NCI-H69 (cell line): ENCODE data around the gene ALOX5.

Experiments
- DNase-seq: peaks from one replicate; lab custom pipeline; 2025; lab: John Stamatoyannopoulos, UW

ALOX5 gene

DNA sequence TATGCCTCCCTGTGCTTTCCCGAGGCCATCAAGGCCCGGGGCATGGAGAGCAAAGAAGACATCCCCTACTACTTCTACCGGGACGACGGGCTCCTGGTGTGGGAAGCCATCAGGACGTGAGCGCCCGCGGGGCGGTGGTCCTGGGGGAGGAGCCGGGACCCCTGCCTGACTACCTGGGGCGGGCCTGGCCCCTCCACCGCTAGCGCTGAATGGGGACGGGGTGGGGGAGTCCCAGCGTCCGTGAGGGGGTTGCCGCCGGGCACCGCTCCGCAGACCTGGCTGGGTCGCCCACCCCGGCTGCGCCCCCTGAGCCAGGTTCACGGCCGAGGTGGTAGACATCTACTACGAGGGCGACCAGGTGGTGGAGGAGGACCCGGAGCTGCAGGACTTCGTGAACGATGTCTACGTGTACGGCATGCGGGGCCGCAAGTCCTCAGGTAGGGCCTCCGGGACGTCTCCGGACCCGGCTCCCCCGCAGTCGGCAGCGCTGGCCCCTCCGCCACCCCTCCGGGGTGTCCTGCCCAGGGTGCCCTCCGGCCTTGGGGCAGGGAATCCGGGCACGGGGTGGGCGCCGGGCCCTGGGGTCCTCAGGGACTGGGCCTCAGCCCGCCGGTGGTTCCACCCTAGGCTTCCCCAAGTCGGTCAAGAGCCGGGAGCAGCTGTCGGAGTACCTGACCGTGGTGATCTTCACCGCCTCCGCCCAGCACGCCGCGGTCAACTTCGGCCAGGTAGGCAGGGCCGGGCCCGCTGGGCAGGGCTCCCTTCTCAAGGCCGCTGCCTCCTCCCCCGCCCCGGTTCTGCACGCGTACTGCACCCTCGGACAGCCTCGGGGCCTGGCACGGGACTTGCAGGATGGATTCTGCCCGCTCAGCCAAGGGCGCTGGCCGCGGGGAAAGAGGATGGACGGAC, 69.3 kb downstream of the ALOX5 start:
- DNase-seq = no peak

- DNase-seq = no peak
These were observed 70.0 kb downstream of the ALOX5 start for GRCh38 chr10:45444022-45444421.

GRCh38 chr10:45444976-45445898, 71.2 kb downstream of the ALOX5 start:
- DNase-seq = no peak

GRCh38 chr10:45446858-45447257, 72.8 kb downstream of the ALOX5 start:
- no peak for DNase-seq

- no peak for DNase-seq
These were observed 73.4 kb downstream of the ALOX5 start for GRCh38 chr10:45447416-45447815.

GRCh38 chr10:45450866-45451265, 76.8 kb downstream of the ALOX5 start:
- no peak for DNase-seq

GRCh38 chr10:45451407-45451806, 77.4 kb downstream of the ALOX5 start:
- no peak for DNase-seq

GRCh38 chr10:45452268-45452667, 78.3 kb downstream of the ALOX5 start:
- DNase-seq = no peak

GRCh38 chr10:45452743-45453452, 78.9 kb downstream of the ALOX5 start:
- DNase-seq = no peak

GRCh38 chr10:45453639-45454255, 79.7 kb downstream of the ALOX5 start:
- DNase-seq = no peak

GRCh38 chr10:45454262-45454661, 80.2 kb downstream of the ALOX5 start:
- DNase-seq = no peak

- no peak for DNase-seq
These were observed 80.8 kb downstream of the ALOX5 start for GRCh38 chr10:45454859-45455258.

DNA sequence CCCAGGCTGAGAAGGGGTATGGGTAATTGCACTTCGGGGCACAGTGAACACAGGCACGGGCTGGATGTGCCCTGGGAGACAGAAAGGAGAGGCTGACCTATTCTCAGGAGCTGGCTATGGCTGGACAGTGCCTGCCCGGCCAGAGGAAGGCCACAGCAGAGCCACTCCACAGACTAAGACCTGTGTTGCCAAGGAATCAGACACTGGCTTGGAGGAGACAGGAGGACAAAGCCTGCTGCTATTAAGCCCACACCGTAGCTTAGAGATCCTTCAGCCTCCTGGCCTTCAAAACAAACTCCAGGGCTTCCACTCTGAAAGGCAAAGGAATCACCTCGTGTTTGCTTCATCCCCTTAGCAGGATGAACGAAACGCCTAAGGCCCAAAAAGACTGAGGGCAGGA, 82.2 kb downstream of the ALOX5 start:
- DNase-seq = no peak

DNA sequence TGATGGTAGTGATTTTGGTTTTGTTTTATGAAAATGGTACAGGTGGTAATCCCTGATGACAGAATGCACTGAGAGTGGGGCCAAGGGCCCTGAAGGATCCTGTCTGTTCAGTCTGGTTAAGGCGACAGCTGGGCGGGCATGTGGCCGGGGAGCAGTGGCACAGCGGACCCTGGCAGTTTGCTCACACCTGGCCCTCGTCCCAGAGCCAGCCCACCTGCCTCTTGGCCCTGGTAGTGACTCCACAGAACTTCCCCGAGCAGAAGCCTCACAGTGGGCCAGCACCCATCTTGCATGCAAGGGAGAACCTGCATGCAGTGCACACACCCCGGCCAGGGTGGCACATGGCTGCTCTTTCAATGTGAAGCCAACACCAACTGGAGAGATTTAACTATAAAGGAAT, 82.8 kb downstream of the ALOX5 start:
- DNase-seq = no peak

- DNase-seq = no peak
These were observed 83.5 kb downstream of the ALOX5 start for GRCh38 chr10:45457487-45457886.

DNA sequence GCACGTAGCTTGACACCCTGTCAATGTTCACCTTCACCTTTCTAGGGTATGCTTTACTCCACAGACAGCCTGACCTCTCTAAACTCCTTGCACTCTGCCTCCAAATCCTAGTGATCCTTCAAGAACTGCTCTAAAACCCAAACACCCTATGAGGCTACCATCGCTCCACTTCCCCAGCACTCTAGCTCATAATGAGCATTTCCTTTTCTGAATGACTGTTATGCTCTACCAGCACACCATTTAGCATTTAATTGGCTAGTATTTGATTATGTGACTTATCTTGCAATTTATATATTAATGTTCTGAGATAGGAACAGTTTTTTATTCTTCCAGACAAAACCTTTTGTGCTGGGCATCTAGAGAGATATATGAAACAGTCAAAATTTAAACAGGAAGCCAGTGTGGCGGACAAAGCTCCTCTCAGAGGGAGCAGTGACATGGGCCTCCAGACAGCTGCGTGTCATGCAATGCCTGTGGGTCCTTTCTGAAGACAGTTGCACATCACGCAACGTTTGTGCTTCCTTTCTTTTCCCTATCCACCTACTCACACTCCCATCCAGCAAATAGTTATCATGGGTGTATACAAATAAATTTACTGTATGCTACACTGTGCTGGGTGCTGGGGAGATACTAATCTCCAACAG, 86.3 kb downstream of the ALOX5 start:
- DNase-seq = no peak

- no peak for DNase-seq
These were observed 87.0 kb downstream of the ALOX5 start for GRCh38 chr10:45461034-45461433.

- DNase-seq = no peak
These were observed 89.5 kb downstream of the ALOX5 start for GRCh38 chr10:45463244-45464116.

- DNase-seq = peak; percentile 39
These were observed 91.0 kb downstream of the ALOX5 start for GRCh38 chr10:45464958-45465567.

DNA sequence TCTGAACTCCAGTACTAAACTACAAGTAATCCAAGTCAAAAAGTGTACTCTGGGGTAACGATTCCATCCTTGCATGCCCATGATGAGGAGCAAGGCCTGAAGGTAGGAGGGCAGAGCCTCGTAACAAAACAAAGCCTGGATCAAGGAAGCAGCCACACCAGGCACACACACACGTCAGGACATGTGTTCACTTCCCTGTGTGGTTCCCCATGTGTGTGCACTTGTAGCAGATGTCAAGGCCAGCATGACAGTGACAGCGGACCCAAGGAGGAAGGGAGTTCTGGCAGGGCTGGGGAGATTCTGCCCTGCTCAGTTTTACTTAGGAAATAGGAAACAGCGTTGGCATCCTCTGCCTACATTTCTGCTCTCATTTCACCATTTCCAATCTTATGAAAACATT, 92.8 kb downstream of the ALOX5 start:
- DNase-seq = no peak
